BLaER1 treated with 17β-estradiol and CSF1 and Interleukin-3, amounts not matched to agents 10 nM and 100 nM (cell line): ENCODE results near the gene DSE.
A peak's percentile ranks its signal among the peaks of the same experiment; 100 is the strongest.

Experiments
- H3K27ac ChIP-seq, 11 experiments: shearing (Covaris generic); formaldehyde crosslinking; 2 replicates each; pipeline ENCODE4 v1.8.1; 2022
- H3K27me3 ChIP-seq, 11 experiments: shearing (Covaris generic); formaldehyde crosslinking; 2 replicates each; pipeline ENCODE4 v1.8.1; 2022
- H3K36me3 ChIP-seq, 11 experiments: shearing (Covaris generic); formaldehyde crosslinking; 2 replicates each; pipeline ENCODE4 v1.8.1; 2022
- H3K4me1 ChIP-seq, 10 experiments: shearing (Covaris generic); formaldehyde crosslinking; 2 replicates each; pipeline ENCODE4 v1.8.1; 2022
- H3K4me2 ChIP-seq, 11 experiments: shearing (Covaris generic); formaldehyde crosslinking; 2 replicates each; pipeline ENCODE4 v1.8.1; 2022
- H3K4me3 ChIP-seq, 10 experiments: shearing (Covaris generic); formaldehyde crosslinking; 2 replicates each; pipeline ENCODE4 v1.8.1; 2022
- H3K9ac ChIP-seq, 11 experiments: shearing (Covaris generic); formaldehyde crosslinking; 2 replicates each; pipeline ENCODE4 v1.8.1; 2022
- H3K9me3 ChIP-seq, 11 experiments: shearing (Covaris generic); formaldehyde crosslinking; replicated peaks in 1 of 11; 2 replicates each; pipeline ENCODE4 v1.8.1; 2022
- H4K20me1 ChIP-seq, 11 experiments: shearing (Covaris generic); formaldehyde crosslinking; 2 replicates each; pipeline ENCODE4 v1.8.1; 2022
- Cebpa-rat ChIP-seq, 11 experiments: shearing (Covaris generic); IDR thresholded peaks; 2 replicates each; pipeline ENCODE4 v1.8.1; 2022

The DSE gene

DNA sequence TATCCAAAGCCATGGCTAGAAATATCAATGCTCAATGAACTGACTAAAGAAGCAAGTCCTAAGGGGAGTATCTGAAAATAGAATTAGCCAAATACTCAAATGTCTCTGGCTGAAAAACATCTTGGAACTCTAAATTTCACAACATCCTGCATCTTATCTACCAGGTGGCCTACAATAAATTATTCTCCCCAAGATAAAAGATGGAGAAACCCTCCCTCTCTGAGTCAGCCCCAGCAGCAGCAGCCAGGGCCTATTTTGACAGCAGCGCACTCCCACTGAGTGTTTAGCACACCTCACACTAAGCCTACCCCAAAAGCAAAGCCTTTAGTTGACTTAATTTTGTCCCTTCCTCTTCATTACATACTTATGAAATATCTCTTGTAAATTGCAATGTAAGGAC lies 96.3 kb downstream of the DSE start:
- H3K27ac ChIP-seq: peak overlapping the region in 1 of 11 experiments; percentile 5; a peak in 1 of 22 replicates
- no peak overlapping the region for H3K9ac ChIP-seq
- peak overlapping the region in 3 of 11 experiments; percentile 10 to 17 (median 13); a peak in 2 of 22 replicates for H3K4me2 ChIP-seq
- H3K36me3 ChIP-seq: no peaks in the 10 kb centered on the region
- H3K4me1 ChIP-seq: peaks cover 8 to 68% (median 21%) of the 10 kb centered on the region in 10 experiments; a peak in 18 of 20 replicates
- H4K20me1 ChIP-seq: no peaks in the 10 kb centered on the region
- TF ChIP-seq Cebpa-rat (IDR thresholded peaks at IDR 0.05): no peak
- H3K4me3 ChIP-seq: no peak overlapping the region
- peaks cover 0 to 8% (median 4%) of the 10 kb centered on the region in 11 experiments; a peak in 19 of 22 replicates for H3K9me3 ChIP-seq
- H3K27me3 ChIP-seq: peaks cover 6 to 27% (median 14%) of the 10 kb centered on the region in 11 experiments; a peak in 21 of 22 replicates

GRCh38 chr6:116467514-116467913 lies 96.8 kb downstream of the DSE start:
- Histone ChIP-seq H3K4me1 (peaks cover 8 to 64% (median 19%) of the 10 kb centered on the region in 10 experiments; a peak in 18 of 20 replicates), H4K20me1 (no peaks in the 10 kb centered on the region), H3K4me2 (no peak overlapping the region; a peak in 1 of 22 replicates), H3K9ac (no peak overlapping the region), H3K36me3 (no peaks in the 10 kb centered on the region), H3K9me3 (peaks cover 0 to 4% (median under 1%) of the 10 kb centered on the region in 11 experiments; a peak in 8 of 22 replicates), H3K4me3 (no peak overlapping the region), H3K27me3 (peaks cover 4 to 22% (median 10%) of the 10 kb centered on the region in 11 experiments; a peak in 21 of 22 replicates), H3K27ac (no peak overlapping the region)
- TF ChIP-seq Cebpa-rat (IDR thresholded peaks at IDR 0.05): no peak

DNA sequence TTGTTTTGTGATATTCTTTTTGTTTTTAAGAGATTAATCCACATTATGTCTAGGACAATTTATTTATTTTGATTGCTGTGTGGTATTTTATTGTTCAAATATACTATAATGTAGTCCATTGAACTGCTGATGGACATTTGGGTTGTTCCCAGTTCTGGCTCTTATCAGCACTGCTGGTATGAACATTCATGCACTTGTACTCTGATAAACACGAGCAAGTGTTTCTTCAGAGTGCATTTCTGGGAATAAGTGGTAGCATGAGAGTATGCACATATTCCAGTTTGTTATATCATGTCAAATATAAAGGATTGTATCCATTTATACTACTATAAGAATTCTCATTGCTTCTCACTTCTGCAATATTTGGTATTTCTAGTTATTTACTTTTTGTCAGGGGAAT lies 97.5 kb downstream of the DSE start:
- H3K4me1 ChIP-seq: peaks cover 8 to 57% (median 19%) of the 10 kb centered on the region in 10 experiments; a peak in 18 of 20 replicates
- no peaks in the 10 kb centered on the region for H3K36me3 ChIP-seq
- no peak overlapping the region for H3K4me3 ChIP-seq
- H3K27me3 ChIP-seq: peaks cover 0 to 15% (median 2%) of the 10 kb centered on the region in 11 experiments; a peak in 14 of 22 replicates
- no peaks in the 10 kb centered on the region for H3K9me3 ChIP-seq
- H3K27ac ChIP-seq: no peak overlapping the region
- no peak overlapping the region for H3K9ac ChIP-seq
- H3K4me2 ChIP-seq: no peak overlapping the region
- no peak for TF ChIP-seq Cebpa-rat (IDR thresholded peaks at IDR 0.05)
- H4K20me1 ChIP-seq: no peaks in the 10 kb centered on the region

- Histone ChIP-seq H3K27ac (no peak overlapping the region), H3K9ac (no peak overlapping the region), H3K4me2 (peak overlapping the region in 3 of 11 experiments; percentile 22 to 49 (median 43); a peak in 5 of 22 replicates), H3K4me3 (no peak overlapping the region), H4K20me1 (no peaks in the 10 kb centered on the region), H3K36me3 (no peaks in the 10 kb centered on the region), H3K4me1 (peaks cover 18 to 57% (median 28%) of the 10 kb centered on the region in 10 experiments), H3K9me3 (0 out of 22 replicates have a peak, but pooled peaks cover 0 to 6% (median 0%) of the 10 kb centered on the region in 11 experiments), H3K27me3 (no peaks in the 10 kb centered on the region)
- no peak for TF ChIP-seq Cebpa-rat (IDR thresholded peaks at IDR 0.05)
Measured at GRCh38 chr6:116471531-116471930, 100.8 kb downstream of the DSE start.

- H3K4me3 ChIP-seq: no peak overlapping the region
- H3K27ac ChIP-seq: no peak overlapping the region
- H3K4me1 ChIP-seq: peaks cover 21 to 53% (median 31%) of the 10 kb centered on the region in 10 experiments
Measured at GRCh38 chr6:116472706-116473105, 102.0 kb downstream of the DSE start.

GRCh38 chr6:116475141-116475540 lies 104.4 kb downstream of the DSE start:
- H3K27ac ChIP-seq: peak overlapping the region; percentile 68 to 94 (median 84); a peak in 21 of 22 replicates
- peak overlapping the region; percentile 44 to 85 (median 62) for H3K4me2 ChIP-seq
- peaks cover 21 to 50% (median 31%) of the 10 kb centered on the region in 10 experiments for H3K4me1 ChIP-seq
- H3K9me3 ChIP-seq: peaks cover 0 to 21% (median 5%) of the 10 kb centered on the region in 11 experiments; a peak in 9 of 22 replicates
- H3K9ac ChIP-seq: peak overlapping the region in 10 of 11 experiments; percentile 50 to 75 (median 64); a peak in 15 of 22 replicates
- H3K27me3 ChIP-seq: no peaks in the 10 kb centered on the region
- no peak for TF ChIP-seq Cebpa-rat (IDR thresholded peaks at IDR 0.05)
- peak overlapping the region in 1 of 10 experiments; percentile 12; a peak in 1 of 20 replicates for H3K4me3 ChIP-seq
- no peaks in the 10 kb centered on the region for H3K36me3 ChIP-seq
- no peaks in the 10 kb centered on the region for H4K20me1 ChIP-seq

More at GRCh38 chr6:116472706-116473105, 102.0 kb downstream of the DSE start:
- Histone ChIP-seq H3K36me3 (no peaks in the 10 kb centered on the region), H3K9ac (no peak overlapping the region), H4K20me1 (no peaks in the 10 kb centered on the region), H3K4me2 (no peak overlapping the region), H3K27me3 (no peaks in the 10 kb centered on the region), H3K9me3 (peaks cover 0 to 16% (median 5%) of the 10 kb centered on the region in 11 experiments; a peak in 9 of 22 replicates)
- no peak for TF ChIP-seq Cebpa-rat (IDR thresholded peaks at IDR 0.05)

DNA sequence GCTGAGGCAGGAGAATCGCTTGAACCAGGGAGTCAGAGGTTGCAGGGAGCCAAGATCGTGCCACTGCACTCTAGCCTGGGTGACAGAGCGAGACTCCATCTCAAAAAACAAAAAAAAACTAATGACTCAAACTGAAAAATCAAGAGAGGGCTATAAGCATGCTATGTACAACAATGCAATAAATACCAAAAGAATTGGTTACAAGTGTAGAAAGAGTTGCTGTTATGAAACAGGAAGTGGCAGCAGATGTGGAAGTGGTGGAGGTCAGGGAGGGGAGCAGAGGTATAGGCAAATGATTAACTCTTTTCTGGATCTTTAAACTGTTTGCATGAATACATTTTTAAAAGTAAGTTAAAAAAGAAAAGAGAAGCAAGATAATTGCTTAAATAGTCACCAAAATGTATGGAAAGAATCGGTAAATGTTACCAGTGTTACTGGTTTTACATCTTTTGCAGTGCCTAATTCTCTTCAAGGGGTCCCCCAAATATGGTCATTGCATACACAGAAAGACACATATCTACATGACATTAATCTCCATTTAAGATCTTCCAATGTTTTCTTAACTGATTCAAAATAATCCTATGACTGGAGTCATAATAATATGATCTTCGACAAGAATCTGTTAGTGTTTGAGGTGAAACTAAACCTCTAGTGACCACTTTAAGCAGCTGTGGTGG lies 105.4 kb downstream of the DSE start:
- H3K9me3 ChIP-seq: peaks cover 0 to 21% (median 5%) of the 10 kb centered on the region in 11 experiments; a peak in 9 of 22 replicates
- peaks cover 21 to 45% (median 31%) of the 10 kb centered on the region in 10 experiments for H3K4me1 ChIP-seq
- no peaks in the 10 kb centered on the region for H3K36me3 ChIP-seq
- H3K4me2 ChIP-seq: peak overlapping the region; percentile 44 to 85 (median 62)
- TF ChIP-seq Cebpa-rat (IDR thresholded peaks at IDR 0.05): peak in 6 of 11 experiments; percentile 21 to 79 (median 64); a peak in 8 of 22 replicates
- peak overlapping the region; percentile 68 to 94 (median 84); a peak in 21 of 22 replicates for H3K27ac ChIP-seq
- H3K9ac ChIP-seq: peak overlapping the region in 10 of 11 experiments; percentile 50 to 75 (median 64); a peak in 17 of 22 replicates
- no peaks in the 10 kb centered on the region for H3K27me3 ChIP-seq
- 0 out of 20 replicates have a peak overlapping the region, but pooled peaks of 1 of the 10 experiments have one; percentile 12 for H3K4me3 ChIP-seq
- no peaks in the 10 kb centered on the region for H4K20me1 ChIP-seq

DNA sequence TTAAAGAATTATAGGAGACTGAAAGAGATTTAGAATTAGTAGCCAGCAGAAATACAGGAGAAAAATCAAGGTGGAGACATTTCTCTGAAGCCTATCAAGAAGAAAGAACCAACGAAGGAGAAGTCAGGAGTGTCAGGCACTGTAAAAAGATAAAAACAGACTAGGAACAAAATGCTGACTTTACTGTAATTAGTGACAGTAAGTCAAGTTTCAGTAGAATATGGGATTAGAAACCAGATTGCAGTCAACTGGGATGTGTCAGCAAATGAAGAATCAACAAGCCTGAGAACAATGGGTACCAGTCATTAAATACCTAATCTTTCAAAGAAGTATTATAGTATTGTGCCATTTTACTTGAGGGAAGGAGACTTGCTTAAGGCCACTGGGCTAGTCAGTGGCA lies 112.0 kb downstream of the DSE start:
- no peak for TF ChIP-seq Cebpa-rat (IDR thresholded peaks at IDR 0.05)
- H4K20me1 ChIP-seq: no peaks in the 10 kb centered on the region
- peak overlapping the region in 2 of 11 experiments; percentile 39 to 60; a peak in 3 of 22 replicates for H3K4me2 ChIP-seq

DNA sequence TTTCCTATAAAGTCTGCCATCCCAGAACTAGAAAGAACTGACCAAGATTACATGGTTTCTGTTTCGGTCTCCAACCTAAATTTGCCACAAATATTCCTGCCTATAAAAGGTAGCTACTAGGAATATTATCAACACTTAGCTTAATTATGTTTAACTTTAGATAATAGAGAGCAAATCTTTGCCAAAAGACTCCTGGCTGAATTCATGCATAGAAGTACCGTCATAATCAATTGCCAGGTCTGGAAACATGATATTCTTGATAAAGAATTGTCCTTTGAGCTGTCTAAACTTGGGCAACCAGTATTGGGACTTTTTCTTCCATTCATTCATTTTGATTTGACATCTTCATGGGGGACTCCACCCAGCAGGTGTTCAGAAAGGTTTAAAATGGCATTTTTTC lies 112.9 kb downstream of the DSE start:
- no peak overlapping the region for H3K4me3 ChIP-seq
- H3K4me2 ChIP-seq: no peak overlapping the region
- no peaks in the 10 kb centered on the region for H3K36me3 ChIP-seq
- H3K9me3 ChIP-seq: peaks cover 0 to 5% (median 0%) of the 10 kb centered on the region in 11 experiments; a peak in 2 of 22 replicates
- TF ChIP-seq Cebpa-rat (IDR thresholded peaks at IDR 0.05): no peak
- H3K27me3 ChIP-seq: no peaks in the 10 kb centered on the region
- H4K20me1 ChIP-seq: no peaks in the 10 kb centered on the region
- H3K27ac ChIP-seq: no peak overlapping the region
- H3K4me1 ChIP-seq: peaks cover 0 to 10% (median 0%) of the 10 kb centered on the region in 10 experiments; a peak in 3 of 20 replicates
- no peak overlapping the region for H3K9ac ChIP-seq

More for the DNA sequence above, 112.0 kb downstream of the DSE start:
- H3K4me1 ChIP-seq: peaks cover 0 to 10% (median 0%) of the 10 kb centered on the region in 10 experiments; a peak in 3 of 20 replicates
- no peak overlapping the region for H3K4me3 ChIP-seq
- H3K27ac ChIP-seq: no peak overlapping the region
- H3K27me3 ChIP-seq: no peaks in the 10 kb centered on the region
- peaks cover 0 to 11% (median 0%) of the 10 kb centered on the region in 11 experiments; a peak in 5 of 22 replicates for H3K9me3 ChIP-seq
- H3K36me3 ChIP-seq: no peaks in the 10 kb centered on the region
- H3K9ac ChIP-seq: no peak overlapping the region
